Muscle of back (tissue), 11 donors: ENCODE data around the gene AMH. TPM values are rescaled to one million over a fixed set of nuclear protein-coding genes. Genes with fewer than 3 reads are reported as not detected.
"Not testable (repeated sequence)": the region's sequence is repeated elsewhere in the genome, so short reads cannot be mapped to it uniquely, and the experiment has no call there.

ENCODE experiments used
- DNase-seq, 3 donors: peaks; one replicate each; pipeline versions ENCODE4 v3.0.0 to v3.0.0-alpha.2; 2013
- polyA plus RNA-seq, 10 donors: library from polyadenylated mRNA; unstranded; fragments of 120-200 nt; gene quantifications; one replicate each; pipeline ENCODE4 v1.2.1, GENCODE V29; 2013; ENCODE audit not compliant: insufficient read length in 10 of 10

Gene AMH
- polyA plus RNA-seq, 10 donors = 1.4 to 6.6 (median 3.0) TPM

DNA sequence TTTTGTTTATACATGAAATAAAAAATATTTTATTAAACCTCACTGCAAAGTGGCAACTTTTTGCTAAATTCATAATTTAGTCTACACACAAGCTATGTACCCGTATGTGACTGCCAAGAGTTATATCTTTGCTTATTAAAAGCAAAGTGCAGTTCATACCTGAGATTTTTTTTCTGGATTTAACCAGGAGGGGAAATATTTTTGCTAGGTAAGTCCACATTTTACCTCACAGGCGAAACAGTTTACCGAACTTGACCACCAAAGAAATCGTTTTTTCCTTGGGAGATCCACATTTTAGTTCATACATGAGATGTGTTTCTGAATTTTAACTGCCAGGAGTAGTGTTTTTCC, 19.3 kb downstream of the AMH start:
- no peak for DNase-seq

DNA sequence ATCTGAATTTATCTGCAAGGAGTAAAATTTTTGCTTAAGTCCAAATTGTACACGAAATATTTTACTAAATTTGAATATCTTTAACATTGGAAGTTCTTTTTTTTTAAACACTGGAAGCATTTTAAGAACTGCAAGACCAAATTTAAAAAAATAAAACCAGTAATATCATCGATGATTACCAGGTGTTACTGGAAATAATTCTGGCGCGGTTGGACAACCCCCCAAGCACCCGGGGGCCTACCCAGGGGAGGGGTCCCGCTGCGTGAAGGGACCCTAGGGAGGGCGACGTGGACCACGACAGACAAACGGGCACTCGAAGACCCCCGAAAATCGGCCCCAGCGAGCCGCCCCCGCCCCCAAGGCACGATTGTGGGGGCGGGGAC, 19.7 kb downstream of the AMH start:
- DNase-seq = no peak

DNA sequence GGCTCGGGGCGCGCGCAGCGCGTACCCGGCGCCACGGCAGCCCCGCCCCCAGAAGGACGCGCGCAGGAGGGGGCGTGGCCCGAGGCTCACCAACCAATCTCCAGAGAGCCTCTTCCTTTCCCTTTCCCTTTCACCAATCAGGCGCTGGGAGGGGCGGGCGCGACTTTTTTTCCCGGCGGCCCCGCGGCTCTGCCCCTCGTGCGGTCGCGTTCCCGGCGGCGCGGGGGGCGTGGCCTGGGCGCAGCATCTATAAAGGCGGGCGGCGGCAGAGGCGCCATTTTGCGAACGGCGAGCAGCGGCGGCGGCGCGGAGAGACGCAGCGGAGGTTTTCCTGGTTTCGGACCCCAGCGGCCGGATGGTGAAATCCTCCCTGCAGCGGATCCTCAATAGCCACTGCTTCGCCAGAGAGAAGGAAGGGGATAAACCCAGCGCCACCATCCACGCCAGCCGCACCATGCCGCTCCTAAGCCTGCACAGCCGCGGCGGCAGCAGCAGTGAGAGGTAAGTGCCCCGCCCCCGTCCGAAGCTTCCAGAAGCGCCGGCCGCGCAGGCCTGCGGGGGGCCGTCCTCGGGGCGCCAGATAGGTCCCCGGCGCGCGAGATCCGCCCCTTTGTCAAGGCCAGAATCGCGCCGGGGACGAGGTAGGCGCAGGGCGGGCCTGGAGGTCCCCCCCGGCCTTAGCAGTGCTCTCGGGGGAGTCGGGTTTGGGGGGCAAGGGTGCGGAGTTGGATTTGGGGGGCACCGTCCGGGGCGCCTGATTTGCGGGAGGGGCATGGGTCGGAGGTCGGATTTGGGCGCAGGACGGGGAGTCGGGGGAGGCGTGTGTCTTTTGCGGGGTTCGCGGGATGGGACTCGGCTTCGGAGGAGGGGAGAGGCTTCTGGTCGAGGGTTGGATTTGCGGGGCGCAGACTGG, 20.4 kb downstream of the AMH start:
- DNase-seq = peak; percentile 97 to 99 (median 98)

DNA sequence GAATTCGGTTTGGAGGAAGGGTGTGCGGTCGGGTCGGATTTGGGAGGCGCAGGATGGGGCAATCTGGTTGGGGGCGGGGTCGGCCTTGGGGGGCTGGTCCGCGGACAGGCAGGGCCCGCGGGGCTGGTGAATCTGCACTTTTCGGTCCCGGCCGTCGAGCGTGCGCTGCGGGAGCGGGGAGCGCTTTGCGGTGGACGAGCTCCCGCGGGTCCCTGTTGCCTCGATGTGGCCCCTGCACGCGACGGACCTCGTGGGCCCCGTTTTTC, 21.0 kb downstream of the AMH start:
- peak in 1 of 3 donors; percentile 64 for DNase-seq

DNA sequence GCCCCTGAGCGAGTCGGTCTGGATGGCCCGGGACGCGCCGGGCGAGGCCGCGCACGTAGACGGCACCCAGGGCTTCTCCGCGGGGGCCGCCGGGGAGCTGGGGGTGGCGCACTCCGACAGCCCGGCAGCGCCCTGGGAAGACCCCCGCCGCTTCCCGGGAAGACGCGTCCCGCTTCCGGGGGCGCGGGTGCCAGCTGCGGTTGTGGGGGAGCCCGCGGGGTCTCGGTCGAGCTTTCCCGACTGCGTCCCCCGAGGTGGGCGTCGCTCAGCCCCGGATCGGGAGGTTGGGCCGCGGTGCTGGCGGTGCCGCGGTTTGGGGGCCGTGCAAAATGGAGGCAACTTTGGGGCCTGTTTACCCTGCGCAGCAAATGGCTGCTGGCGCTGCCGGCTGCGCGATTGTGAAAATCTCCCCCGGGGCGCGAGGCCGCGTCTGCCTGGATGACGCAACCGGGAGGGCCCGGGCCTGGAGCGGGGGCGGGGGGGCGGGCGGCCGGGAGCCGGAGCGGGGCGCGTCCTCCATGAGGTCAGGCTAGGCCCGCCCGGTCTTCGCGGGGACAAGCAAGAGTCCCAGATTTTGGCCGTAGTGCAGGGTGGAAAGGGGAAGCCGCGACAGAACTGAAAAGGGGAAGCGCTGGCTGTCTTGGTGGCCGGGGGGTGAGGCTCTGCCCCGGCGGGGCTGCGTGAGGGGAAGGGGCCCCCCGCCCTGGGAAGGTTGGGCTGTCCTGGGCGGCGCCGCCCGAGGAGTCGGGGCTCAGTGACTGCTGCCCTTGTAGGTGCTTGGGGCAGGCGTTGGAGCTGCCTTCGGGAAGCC, 21.5 kb downstream of the AMH start:
- peak; percentile 77 to 94 (median 90) for DNase-seq

DNA sequence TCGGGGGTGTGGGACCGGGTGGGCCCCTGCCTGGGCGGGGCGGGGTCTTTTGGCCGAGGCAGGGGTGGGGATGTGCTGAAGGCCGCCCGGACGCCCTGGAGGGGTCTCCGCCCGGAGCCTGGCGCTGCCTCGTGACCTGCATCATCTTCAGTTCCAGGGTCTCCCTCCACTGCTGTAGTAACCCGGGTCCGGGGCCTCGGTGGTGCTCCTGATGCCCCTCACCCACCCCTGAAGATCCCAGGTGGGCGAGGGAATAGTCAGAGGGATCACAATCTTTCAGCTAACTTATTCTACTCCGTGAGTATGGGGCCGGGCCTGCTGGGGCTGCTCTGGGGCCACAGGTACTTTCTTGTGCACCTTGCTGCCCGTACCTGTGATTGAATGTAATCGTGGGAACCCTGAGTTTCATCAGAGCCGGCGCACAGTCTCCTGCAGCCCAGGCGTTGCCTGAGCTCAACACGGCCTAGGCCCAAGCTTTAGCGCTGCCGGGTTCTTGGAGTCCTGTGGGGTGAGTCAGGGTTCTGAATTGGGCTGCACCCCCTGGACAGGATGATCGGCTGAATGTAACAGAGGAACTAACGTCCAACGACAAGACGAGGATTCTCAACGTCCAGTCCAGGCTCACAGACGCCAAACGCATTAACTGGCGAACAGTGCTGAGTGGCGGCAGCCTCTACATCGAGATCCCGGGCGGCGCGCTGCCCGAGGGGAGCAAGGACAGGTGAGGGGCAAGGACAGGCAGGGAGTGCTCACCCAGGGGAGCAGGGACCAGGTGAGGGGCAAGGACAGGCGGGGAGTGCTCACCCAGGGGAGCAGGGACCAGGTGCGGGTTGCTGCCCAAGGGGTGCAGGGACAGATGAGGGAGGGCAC, 22.3 kb downstream of the AMH start:
- no peak for DNase-seq

DNA sequence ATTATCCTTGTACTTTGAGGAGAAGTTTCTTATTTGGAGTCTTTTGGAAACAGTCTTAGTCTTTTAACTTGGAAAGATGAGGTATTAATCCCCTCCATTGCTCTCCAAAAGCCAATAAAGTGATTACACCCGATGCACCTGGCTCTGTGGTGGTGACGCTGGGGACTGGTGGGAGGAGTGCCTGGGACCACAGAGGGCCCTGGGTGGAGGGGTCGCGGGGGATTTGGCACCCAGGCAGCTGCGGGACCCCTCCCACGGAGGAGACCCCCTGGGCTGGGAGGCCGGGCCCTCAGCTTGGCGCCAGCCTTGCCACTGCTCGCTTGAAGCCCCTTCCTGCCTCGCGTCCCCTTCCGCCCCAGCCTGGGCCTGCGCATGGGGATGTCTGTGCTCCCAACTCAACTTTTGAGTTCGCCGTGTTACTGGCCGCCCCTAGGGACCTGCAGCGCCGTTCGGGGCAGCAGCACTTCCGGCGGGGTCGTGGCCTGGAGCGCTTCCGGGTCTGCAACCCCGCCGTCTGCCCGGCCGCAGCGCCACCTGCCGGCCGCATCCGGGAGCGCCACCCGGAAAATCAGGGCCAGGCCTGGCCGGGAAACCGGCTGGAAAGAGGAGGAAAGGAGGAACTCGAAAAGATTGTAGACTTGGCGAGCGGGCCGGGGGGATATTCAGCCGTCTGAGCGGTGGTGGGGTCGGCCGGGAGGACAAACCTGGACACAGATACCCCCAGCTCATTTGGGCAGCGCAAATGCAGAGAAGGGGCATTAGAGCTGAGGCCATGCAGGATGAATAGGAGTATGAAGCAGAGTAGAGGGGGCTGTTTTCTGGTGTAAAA, 24.4 kb downstream of the AMH start:
- DNase-seq = peak in 2 of 3 donors; percentile 80 to 88

DNA sequence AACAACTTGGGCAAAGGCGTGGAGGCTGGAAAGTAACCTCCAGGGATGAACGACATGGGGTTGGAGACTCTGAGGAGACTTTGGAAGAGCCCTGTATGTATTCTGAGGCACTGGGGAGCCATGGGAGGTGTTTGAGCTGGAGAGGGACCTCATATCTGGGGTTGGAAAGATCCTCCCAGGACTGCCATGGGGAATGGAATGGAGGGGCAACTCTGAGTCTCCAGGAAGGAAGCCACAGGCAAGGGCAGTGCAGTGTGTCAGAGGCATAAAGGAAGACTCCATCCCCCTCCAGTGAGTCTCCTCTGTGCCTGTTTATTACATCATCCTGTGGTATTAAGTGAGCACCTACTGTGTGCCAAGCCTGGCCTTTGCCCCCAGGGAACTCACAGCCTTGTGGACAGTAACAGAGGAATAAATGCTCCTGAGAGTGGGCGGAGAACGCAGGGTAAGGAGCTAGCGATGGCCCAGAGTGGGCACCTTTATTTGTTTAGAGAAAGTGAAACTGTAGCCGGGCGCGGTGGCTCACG, 25.1 kb downstream of the AMH start:
- no peak for DNase-seq

DNA sequence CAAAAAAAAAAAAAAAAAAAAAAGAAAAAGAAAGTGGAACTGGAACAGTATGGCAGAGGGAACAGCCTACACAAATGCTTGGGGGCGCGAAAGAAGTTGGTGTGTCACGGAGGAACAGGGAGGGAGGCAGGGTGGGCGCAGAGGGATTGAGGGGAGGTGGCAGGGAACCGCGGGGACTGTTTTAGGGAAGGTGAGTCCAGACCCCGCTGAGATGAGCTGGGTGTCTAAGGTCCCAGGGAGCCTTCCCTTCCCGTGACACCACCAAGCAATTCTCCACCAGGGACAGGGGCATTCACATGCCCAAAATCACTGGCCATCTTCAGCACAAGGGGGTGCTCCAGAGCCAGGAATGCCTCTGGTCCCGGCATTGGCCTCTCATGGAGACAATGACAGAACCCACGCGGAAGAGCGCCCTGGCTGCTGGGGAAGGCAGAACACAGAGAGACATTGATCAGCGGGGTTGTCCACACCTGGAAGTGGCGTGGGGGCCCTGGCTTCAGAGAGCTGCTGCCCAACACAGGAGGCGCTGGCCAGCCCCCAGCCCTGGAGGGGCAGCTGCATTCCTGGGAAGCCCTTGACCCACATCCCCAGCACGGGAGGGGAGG, 25.9 kb downstream of the AMH start:
- peak in 1 of 3 donors; percentile 75 for DNase-seq

DNA sequence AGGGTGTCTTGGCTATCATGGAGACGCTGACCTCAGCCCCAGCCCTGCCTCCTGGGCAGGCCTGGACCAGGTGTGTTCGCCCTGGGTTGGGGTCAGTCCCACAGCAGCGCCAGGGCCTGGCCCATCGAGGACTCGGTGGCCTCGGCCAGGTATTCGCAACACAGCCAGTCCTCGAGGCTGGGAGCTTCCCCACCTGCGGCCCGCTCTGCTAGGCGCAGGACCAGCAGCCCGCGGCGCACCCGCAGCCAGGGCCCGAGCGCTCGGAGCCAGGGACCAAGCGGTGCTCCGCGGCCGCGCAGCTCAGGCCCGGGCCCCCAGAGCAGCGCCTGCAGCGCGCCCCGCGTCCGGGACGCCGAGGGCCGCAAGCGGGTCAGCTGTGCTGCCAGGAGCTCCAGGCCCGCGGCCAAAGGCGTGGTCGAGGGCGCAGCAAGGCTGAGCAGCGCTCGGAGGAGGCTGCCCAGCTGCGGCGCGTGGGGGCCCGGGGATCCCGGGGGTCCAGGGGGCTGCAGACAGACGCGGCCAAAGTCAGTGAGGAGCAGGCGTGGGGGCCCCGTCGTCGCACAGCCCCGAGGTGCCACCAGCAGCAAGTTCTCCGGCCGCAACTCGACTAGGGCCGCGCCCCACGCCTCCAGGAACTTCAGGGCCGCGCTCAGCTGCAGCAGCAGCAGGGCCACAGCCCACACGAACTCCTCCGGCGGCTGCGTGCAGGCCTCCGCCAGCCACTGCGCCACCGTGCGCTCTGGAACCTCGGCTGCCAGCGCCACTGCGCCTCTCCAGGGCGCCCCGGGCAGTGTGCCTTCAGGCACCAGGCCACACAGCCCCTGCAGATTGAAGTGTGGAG, 26.7 kb downstream of the AMH start:
- DNase-seq = peak in 1 of 3 donors; percentile 60

DNA sequence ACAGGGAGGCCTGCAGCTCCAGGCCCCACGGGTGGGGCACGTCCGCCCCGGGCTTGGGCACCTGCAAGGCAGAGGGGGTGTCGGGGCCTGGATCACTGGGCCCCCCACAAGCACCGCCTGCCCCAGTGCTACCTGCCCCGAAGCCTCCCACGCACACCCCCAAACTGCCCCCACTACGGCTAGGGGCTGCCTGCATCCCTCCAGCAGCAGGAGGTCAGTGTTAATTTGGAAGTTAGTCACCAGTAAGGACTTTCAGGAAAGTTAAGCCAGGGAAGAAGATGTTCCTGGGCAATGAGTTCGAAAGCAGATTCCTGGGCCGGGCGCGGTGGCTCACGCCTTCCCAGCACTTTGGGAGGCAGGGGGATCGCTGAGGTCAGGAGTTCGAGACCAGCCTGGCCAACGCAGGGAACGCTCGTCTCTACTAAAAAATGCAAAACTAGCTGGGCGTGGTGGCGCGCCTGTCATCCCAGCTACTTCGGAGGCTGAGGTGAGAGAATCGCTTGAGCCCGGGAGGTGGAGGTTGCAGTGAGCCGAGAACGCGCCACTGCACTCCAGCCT, 27.4 kb downstream of the AMH start:
- DNase-seq = no peak

DNA sequence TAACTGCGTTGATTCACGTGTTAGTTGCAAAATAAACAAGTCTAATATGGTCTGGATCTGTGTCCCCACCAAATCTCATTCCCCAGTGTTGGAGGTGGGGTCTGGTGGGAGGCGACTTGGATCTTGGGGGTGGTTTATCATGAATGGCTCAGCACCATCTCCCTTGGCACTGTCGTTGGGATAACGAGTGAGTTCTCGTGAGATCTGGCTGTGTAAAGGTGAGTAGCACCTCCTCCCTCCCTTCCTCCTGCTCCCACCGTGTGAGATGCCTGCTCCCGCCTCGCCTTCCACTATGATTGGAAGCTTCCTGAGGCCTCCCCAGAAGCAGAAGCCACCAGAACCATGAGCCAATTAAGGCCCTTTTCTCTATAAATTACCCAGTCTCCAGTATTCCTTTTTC, 28.0 kb downstream of the AMH start:
- DNase-seq = no peak

DNA sequence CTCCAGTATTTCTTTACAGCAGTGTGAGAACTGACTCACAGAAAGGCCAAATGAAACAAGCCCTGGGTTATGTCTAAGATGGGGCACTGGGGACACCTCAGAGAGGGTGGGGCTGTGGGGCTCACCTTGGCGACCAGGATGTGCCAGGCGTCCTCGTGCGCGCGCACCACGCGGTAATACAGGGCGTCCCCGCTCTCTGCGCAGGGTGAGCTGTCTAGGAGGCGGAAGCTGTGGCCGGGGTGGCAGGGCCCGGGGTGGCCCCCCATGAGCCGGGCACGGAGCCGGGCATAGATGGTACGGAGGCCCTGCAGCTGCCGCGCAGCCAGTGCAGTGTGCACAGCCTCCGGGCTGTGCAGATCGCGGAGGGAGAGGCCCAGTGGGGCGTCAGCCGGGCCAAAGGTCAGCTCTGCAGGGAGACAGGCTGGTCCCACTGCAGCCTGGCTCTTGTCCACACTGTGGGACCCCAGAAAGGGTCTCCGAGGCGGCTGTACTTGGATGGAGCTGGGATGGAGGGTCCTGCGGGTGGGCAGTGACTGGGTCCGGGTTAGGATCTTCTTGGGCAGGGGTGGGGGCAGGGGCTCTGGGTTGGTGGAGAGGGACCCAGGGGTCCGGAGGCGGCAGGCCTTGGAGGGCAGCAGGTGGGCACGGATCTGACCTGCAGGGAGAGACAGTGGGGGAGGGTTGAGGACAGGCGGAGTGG, 29.5 kb downstream of the AMH start:
- no peak for DNase-seq

DNA sequence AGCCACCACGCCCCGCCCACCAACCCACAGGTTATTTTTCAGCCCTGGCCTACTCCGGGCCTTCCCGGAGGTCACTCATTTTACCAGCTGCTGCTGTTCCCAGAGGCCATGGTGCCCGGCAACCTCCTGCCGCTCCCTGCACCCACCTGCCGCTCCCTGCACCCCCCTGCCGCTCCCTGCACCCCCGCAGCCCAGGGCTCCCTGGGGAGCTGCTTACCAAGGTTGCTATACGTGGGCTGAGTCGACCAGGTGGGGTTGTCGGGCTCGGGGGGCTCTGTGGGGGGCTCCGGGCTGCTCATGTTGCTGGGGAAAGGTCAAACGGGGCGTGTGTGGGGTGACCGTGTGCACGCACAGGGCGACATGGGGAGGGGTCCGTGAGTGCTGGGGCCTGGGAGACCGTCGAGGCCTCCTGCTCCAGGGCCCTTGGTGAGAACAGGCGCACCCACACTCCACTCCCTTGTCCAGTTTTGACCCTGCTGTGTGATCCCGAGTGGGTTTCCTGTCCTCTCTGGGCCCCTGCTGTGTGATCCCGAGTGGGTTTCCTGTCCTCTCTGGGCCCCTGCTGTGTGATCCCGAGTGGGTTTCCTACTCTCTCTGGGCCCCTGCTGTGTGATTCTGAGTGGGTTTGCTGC, 31.6 kb downstream of the AMH start:
- DNase-seq = no peak

DNA sequence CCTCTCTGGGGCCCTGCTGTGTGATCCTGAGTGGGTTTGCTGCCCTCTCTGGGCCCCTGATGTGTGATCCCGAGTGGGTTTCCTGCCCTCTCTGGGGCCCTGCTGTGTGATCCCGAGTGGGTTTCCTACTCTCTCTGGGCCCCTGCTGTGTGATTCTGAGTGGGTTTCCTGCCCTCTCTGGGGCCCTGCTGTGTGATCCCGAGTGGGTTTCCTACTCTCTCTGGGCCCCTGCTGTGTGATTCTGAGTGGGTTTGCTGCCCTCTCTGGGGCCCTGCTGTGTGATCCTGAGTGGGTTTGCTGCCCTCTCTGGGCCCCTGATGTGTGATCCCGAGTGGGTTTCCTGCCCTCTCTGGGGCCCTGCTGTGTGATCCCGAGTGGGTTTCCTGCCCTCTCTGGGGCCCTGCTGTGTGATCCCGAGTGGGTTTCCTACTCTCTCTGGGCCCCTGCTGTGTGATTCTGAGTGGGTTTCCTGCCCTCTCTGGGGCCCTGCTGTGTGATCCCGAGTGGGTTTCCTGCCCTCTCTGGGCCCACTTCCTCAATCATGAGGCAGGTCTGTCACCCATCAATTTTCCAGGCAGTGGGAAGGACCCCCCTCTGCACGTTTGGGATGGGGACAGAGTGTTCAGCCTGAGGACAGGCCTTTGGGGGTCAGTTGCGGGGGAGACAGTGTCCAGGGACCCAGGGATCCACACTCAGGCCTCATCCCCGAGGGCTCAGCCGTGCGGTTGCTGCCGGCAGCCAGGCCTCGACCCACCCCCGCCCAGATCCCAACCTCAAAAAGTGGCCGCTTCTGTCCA, 32.3 kb downstream of the AMH start:
- DNase-seq = not testable (repeated sequence)

DNA sequence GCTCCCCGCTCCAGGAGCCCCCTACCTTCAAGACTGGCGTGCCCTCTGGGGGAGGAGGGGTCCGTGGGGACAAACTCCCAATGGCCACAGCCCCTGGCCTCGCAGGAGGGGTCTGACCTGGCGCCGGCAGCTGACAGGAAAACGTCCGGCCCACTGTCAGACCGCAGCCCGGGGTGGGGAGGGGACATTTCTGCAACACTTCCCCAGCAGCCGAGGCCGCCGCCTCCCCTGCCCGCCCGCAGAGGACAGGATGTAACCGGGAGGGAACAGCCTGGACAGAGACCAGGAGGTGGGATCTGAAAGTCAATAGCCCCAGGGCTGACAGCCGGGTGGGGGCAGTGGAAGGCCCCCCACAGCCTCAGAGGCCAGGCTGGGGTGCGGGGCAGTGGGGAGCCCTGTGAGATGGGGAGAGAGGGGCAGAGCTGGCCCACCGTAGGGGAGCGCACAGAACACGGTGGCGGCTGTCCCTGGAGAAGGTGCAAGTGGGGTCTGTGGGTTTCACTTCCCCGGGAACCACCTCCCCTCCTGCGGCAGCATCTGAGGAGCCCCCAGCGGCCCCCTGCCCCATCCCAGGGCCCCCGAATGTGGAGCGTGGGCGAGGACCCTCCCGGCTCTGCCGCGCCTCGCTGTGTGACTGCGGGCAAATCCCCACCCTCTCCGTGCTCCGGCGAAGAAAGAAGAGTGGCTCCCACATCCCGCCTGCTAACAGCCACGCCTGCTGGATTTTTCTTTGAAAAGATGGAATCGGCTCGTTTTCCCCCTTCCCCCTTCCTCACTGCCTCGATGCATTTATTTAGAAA, 33.1 kb downstream of the AMH start, which contains the start of gene PEAK3:
PEAK3 (minus strand) TSS at position 114 of the 800 bp plus-strand sequence. CDS start 1,244 bp downstream, outside the sequence.
- peak in 1 of 3 donors; percentile 84 for DNase-seq
